HCT116 (cell line): ENCODE measurements around the gene TMCC1. TPM values are rescaled to one million over a fixed set of nuclear protein-coding genes. Genes with fewer than 3 reads are reported as not detected.

Source experiments
- ATAC-seq: fragments of 200-7000 bp; cut with Tn5 transposase; 2 replicates; pipeline ENCODE4 v1.9.1; 2020; ENCODE audit warnings: mild to moderate bottlenecking, moderate library complexity
- BruUV-seq: library from RNA; stranded (reverse); fragments of 400-500 nt; replicated peaks from 2 replicates; lab custom pipeline; 2021; lab: Mats Ljungman, UMichigan
- CTCF ChIA-PET: fragments of 300-600 bp; sonication (Branson Sonifier 250); formaldehyde crosslinking; loops from one replicate; lab custom pipeline; 2021; ENCODE audit warnings: antibody characterized with exemption; lab: Charles Lee
- POLR2A ChIA-PET: fragments of 300-600, 350-600 bp; sonication (Branson Sonifier 250); formaldehyde crosslinking; loops from one replicate; lab custom pipeline; 2021; ENCODE audit warnings: antibody characterized with exemption; lab: Charles Lee
- RAD21 ChIA-PET, 2 experiments: fragments of 300-600 bp; sonication (Branson Sonifier 250); formaldehyde crosslinking; loops; one replicate each; lab custom pipeline; 2023; ENCODE audit warnings: low total read pairs in 2 of 2; ENCODE audit not compliant: uncharacterized antibody in 2 of 2, unreplicated experiment in 2 of 2, low non-redundant PET in 1 of 2; lab: Charles Lee
- DNase-seq: peaks from one replicate; pipeline ENCODE4 v3.0.0-alpha.2; 2010; ENCODE audit warnings: low read depth, low spot score
- H2AFZ ChIP-seq: fragments of 200-600 bp; shearing (Covaris generic), sonication (generic); 2 replicates; pipeline ENCODE4 v1.6.1; 2017; ENCODE audit warnings: low read depth, mixed run types, mixed read lengths, antibody characterized with exemption, low read length; ENCODE audit not compliant: poor library complexity, severe bottlenecking
- H3K27ac ChIP-seq: 2 replicates; pipeline ENCODE4 v1.5.1; 2012; ENCODE audit warnings: low read depth, low read length
- H3K27me3 ChIP-seq: fragments of 200-600 bp; sonication (generic); 2 replicates; pipeline ENCODE4 v1.6.1; 2016; ENCODE audit warnings: mixed run types, low read length, mixed read lengths; ENCODE audit not compliant: insufficient read depth
- H3K36me3 ChIP-seq, 2 experiments: fragments of 200-500 bp in 1 of 2; fragments of 200-600 bp in 1 of 2; sonication (Bioruptor generic) in 1 of 2; sonication (generic) in 1 of 2; 2 replicates each; pipeline versions ENCODE4 v1.5.1 to v1.6.1; 2014 to 2016; ENCODE audit warnings: low read length in 2 of 2, inconsistent platforms in 1 of 2, mixed read lengths in 1 of 2, mixed run types in 1 of 2; ENCODE audit not compliant: insufficient read depth in 2 of 2, control insufficient read depth in 1 of 2
- H3K4me1 ChIP-seq, 2 experiments: fragments of 200-600 bp in 1 of 2; sonication (generic) in 1 of 2; 2 replicates each; pipeline versions ENCODE4 v1.5.1 to v1.6.1; 2012 to 2017; ENCODE audit warnings: low read length in 2 of 2, inconsistent platforms in 1 of 2, mild to moderate bottlenecking in 1 of 2, mixed read lengths in 1 of 2, mixed run types in 1 of 2, moderate library complexity in 1 of 2; ENCODE audit not compliant: insufficient read depth in 2 of 2, control insufficient read depth in 1 of 2
- H3K4me2 ChIP-seq: fragments of 200-600 bp; sonication (generic); 2 replicates; pipeline ENCODE4 v1.6.1; 2017; ENCODE audit warnings: mixed run types, low read length, mixed read lengths
- H3K4me3 ChIP-seq, 2 experiments: fragments of 200-600 bp in 1 of 2; sonication (generic) in 1 of 2; replicated peaks in 1 of 2; 2 replicates each; pipeline ENCODE4 v1.5.1; 2011 to 2016; ENCODE audit warnings: low read length in 2 of 2, control low read depth in 1 of 2, low read depth in 1 of 2, mild to moderate bottlenecking in 1 of 2, mixed read lengths in 1 of 2, mixed run types in 1 of 2
- H3K79me2 ChIP-seq: fragments of 200-600 bp; sonication (generic); 2 replicates; pipeline ENCODE4 v1.6.1; 2017; ENCODE audit warnings: mild to moderate bottlenecking, mixed run types, low read length, moderate library complexity, mixed read lengths; ENCODE audit not compliant: insufficient read depth
- H3K9ac ChIP-seq: fragments of 200-600 bp; sonication (generic); 2 replicates; pipeline ENCODE4 v1.6.1; 2016; ENCODE audit warnings: low read length, mixed read lengths
- H3K9me2 ChIP-seq: fragments of 200-600 bp; sonication (generic), shearing (Covaris generic); 2 replicates; pipeline ENCODE4 v1.6.1; 2017; ENCODE audit warnings: mixed run types, mild to moderate bottlenecking, moderate library complexity; ENCODE audit not compliant: insufficient read depth
- H3K9me3 ChIP-seq, 2 experiments: fragments of 200-500 bp in 1 of 2; fragments of 200-600 bp in 1 of 2; sonication (Bioruptor generic) in 1 of 2; sonication (generic) in 1 of 2; 2 replicates each; pipeline ENCODE4 v1.6.1; 2014 to 2017; ENCODE audit warnings: low read length in 2 of 2, mixed read lengths in 2 of 2, inconsistent platforms in 1 of 2, low read depth in 1 of 2, mild to moderate bottlenecking in 1 of 2, mixed run types in 1 of 2, moderate library complexity in 1 of 2; ENCODE audit not compliant: control insufficient read depth in 1 of 2, insufficient read depth in 1 of 2
- H4K20me1 ChIP-seq: fragments of 200-600 bp; sonication (generic), shearing (Covaris generic); 2 replicates; pipeline ENCODE4 v1.6.1; 2017; ENCODE audit warnings: mixed run types, mild to moderate bottlenecking, moderate library complexity; ENCODE audit not compliant: insufficient read depth
- FOSL1 ChIP-seq: IDR thresholded peaks from 2 replicates; pipeline ENCODE4 v1.6.1; 2012; ENCODE audit warnings: low read depth
- POLR2A ChIP-seq: IDR thresholded peaks from 2 replicates; pipeline ENCODE4 v1.7.0; 2011; ENCODE audit warnings: borderline replicate concordance; ENCODE audit not compliant: insufficient read depth, insufficient read length; ENCODE audit errors: extremely low read depth
- POLR2AphosphoS5 ChIP-seq: IDR thresholded peaks from 2 replicates; pipeline ENCODE4 v1.6.1; 2011; ENCODE audit warnings: mild to moderate bottlenecking, low read depth, low read length, moderate library complexity
- SIN3A ChIP-seq: IDR thresholded peaks from 2 replicates; pipeline ENCODE4 v1.6.1; 2012; ENCODE audit warnings: low read depth
- ZNF274 ChIP-seq: fragments of 200-500 bp; sonication (Bioruptor generic); IDR thresholded peaks from 2 replicates; pipeline ENCODE4 v1.6.1; 2014; ENCODE audit warnings: mild to moderate bottlenecking, low read depth, low read length, inconsistent platforms
- intact Hi-C: fragments of 100-400 bp; cut with micrococcal nuclease; formaldehyde crosslinking; loops from 2 replicates; pipeline ENCODE4 v1.10.0; 2022
- total RNA-seq: library from RNA; stranded (reverse); gene quantifications from one replicate; pipeline ENCODE4 v1.2.1, GENCODE V29; 2021; ENCODE audit not compliant: unreplicated experiment
- TF ChIP-seq, protein P1 (sequence below): IDR thresholded peaks from 2 replicates; pipeline ENCODE4 v1.6.1; 2011; ENCODE audit warnings: mild to moderate bottlenecking, low read length, moderate library complexity; ENCODE audit not compliant: insufficient replicate concordance; ENCODE audit errors: extremely low read depth
- TF ChIP-seq, protein P2 (sequence below): IDR thresholded peaks from 2 replicates; pipeline ENCODE4 v1.6.1; 2012; ENCODE audit warnings: low read depth
- TF ChIP-seq, protein P3 (sequence below): IDR thresholded peaks from 2 replicates; pipeline ENCODE4 v1.6.1; 2012

TMCC1 gene
- total RNA-seq, 1 experiment from 2014 or later = 32.5 TPM

DNA sequence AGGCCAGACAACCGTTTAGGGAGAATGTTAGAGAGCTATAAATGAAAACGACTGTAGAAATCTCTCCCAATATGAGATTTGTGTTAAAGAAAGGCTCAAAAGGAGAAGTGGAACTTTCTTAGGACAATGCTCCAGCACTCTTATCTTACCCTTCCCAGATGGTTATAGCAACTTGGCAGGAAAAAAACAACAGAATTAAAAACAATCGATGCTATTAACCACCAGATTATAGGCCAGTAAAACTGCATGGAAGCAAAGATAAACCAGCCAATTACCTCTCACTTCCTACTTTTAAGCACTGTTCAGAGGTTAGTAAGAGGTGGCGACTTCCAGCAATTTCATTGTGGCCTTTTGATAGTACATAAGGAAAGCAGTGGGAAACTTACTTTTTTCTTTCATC is 72.9 kb downstream of the TMCC1 start:
- H3K9me2 ChIP-seq = no peaks in the 10 kb centered on the region
- no peaks in the 10 kb centered on the region for H3K79me2 ChIP-seq
- no peak overlapping the region for H2AFZ ChIP-seq
- H3K4me2 ChIP-seq = no peak overlapping the region
- TF ChIP-seq SIN3A (no peak), FOSL1 (no peak)
- TF ChIP-seq, protein P1, sequence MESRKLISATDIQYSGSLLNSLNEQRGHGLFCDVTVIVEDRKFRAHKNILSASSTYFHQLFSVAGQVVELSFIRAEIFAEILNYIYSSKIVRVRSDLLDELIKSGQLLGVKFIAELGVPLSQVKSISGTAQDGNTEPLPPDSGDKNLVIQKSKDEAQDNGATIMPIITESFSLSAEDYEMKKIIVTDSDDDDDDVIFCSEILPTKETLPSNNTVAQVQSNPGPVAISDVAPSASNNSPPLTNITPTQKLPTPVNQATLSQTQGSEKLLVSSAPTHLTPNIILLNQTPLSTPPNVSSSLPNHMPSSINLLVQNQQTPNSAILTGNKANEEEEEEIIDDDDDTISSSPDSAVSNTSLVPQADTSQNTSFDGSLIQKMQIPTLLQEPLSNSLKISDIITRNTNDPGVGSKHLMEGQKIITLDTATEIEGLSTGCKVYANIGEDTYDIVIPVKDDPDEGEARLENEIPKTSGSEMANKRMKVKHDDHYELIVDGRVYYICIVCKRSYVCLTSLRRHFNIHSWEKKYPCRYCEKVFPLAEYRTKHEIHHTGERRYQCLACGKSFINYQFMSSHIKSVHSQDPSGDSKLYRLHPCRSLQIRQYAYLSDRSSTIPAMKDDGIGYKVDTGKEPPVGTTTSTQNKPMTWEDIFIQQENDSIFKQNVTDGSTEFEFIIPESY = no peak
- POLR2A ChIA-PET = no interaction called here
- DNase-seq (no peak), ATAC-seq (no peak)
- BruUV-seq = no TSS peak
- H3K4me1 ChIP-seq = no peaks in the 10 kb centered on the region; a peak in 2 of 4 replicates
- H3K9ac ChIP-seq = no peak overlapping the region
- CTCF ChIA-PET = no interaction called here
- H4K20me1 ChIP-seq = no peaks in the 10 kb centered on the region
- H3K4me3 ChIP-seq = no peak overlapping the region
- RAD21 ChIA-PET = interaction anchor here in 1 of 2 experiments (0.6 to 0.8 kb wide), 2 partner anchors 161 to 330 kb away, joined by 3 read pairs; no protein-coding TSS in a partner anchor
- H3K27ac ChIP-seq = no peak overlapping the region
- intact Hi-C loops = no loop called here
- no peaks in the 10 kb centered on the region for H3K9me3 ChIP-seq
- H3K36me3 ChIP-seq = no peaks in the 10 kb centered on the region
- H3K27me3 ChIP-seq = no peaks in the 10 kb centered on the region

DNA sequence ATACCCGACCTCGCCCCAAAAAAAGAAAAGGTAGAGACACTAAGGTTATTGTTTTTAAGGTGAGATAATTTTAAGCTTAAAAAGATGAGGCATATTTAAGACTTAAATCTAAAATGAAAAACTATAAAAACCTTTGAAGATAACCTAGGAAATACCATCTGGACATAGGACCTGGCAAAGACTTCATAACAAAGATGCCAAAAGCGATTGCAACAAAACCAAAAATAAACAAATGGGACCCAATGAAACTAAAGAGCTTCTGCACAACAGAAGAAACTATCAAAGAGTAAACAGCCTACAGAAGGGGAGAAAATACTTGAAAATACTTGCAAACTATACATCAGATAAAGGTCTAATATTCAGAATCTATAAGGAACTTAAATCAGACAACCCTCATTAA is 80.9 kb downstream of the TMCC1 start:
- RAD21 ChIA-PET = interaction anchor here in 1 of 2 experiments (0.7 kb wide), 1 partner anchor 23 kb away, joined by 3 read pairs; no protein-coding TSS in a partner anchor
- H3K4me2 ChIP-seq = no peak overlapping the region
- no peak for ATAC-seq

More for the DNA sequence above, 80.9 kb downstream of the TMCC1 start:
- H3K9me2 ChIP-seq = no peaks in the 10 kb centered on the region
- intact Hi-C loops = no loop called here
- no peaks in the 10 kb centered on the region for H3K4me1 ChIP-seq
- no peak overlapping the region for H3K27ac ChIP-seq
- TF ChIP-seq, protein P2, sequence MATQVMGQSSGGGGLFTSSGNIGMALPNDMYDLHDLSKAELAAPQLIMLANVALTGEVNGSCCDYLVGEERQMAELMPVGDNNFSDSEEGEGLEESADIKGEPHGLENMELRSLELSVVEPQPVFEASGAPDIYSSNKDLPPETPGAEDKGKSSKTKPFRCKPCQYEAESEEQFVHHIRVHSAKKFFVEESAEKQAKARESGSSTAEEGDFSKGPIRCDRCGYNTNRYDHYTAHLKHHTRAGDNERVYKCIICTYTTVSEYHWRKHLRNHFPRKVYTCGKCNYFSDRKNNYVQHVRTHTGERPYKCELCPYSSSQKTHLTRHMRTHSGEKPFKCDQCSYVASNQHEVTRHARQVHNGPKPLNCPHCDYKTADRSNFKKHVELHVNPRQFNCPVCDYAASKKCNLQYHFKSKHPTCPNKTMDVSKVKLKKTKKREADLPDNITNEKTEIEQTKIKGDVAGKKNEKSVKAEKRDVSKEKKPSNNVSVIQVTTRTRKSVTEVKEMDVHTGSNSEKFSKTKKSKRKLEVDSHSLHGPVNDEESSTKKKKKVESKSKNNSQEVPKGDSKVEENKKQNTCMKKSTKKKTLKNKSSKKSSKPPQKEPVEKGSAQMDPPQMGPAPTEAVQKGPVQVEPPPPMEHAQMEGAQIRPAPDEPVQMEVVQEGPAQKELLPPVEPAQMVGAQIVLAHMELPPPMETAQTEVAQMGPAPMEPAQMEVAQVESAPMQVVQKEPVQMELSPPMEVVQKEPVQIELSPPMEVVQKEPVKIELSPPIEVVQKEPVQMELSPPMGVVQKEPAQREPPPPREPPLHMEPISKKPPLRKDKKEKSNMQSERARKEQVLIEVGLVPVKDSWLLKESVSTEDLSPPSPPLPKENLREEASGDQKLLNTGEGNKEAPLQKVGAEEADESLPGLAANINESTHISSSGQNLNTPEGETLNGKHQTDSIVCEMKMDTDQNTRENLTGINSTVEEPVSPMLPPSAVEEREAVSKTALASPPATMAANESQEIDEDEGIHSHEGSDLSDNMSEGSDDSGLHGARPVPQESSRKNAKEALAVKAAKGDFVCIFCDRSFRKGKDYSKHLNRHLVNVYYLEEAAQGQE = no peak
- TF ChIP-seq, protein P3, sequence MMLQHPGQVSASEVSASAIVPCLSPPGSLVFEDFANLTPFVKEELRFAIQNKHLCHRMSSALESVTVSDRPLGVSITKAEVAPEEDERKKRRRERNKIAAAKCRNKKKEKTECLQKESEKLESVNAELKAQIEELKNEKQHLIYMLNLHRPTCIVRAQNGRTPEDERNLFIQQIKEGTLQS = no peak
- TF ChIP-seq POLR2AphosphoS5 = no peak
- no peak for TF ChIP-seq POLR2A
- TF ChIP-seq ZNF274 = no peak
- TF ChIP-seq, all 23 proteins: peak for 0
- no peak overlapping the region for H3K9ac ChIP-seq
- ChIA-PET CTCF (no interaction called here), POLR2A (no interaction called here)
- H3K27me3 ChIP-seq = no peaks in the 10 kb centered on the region
- H3K4me3 ChIP-seq = no peak overlapping the region
- no TSS peak for BruUV-seq
- H3K79me2 ChIP-seq = no peaks in the 10 kb centered on the region; the same call in none of the 2 replicates
- H4K20me1 ChIP-seq = no peaks in the 10 kb centered on the region
- no peak for DNase-seq
- no peak overlapping the region for H2AFZ ChIP-seq
- no peaks in the 10 kb centered on the region for H3K9me3 ChIP-seq
- no peaks in the 10 kb centered on the region for H3K36me3 ChIP-seq
